ENCODE measurements around the gene ITPA.
"Not testable (repeated sequence)": the region's sequence is repeated elsewhere in the genome, so short reads cannot be mapped to it uniquely, and the experiment has no call there.

Gene ITPA

GRCh38 chr20:3173610-3174441 is 35.5 kb upstream of the ITPA start:
- DNase-seq = peak; percentile 87

DNA sequence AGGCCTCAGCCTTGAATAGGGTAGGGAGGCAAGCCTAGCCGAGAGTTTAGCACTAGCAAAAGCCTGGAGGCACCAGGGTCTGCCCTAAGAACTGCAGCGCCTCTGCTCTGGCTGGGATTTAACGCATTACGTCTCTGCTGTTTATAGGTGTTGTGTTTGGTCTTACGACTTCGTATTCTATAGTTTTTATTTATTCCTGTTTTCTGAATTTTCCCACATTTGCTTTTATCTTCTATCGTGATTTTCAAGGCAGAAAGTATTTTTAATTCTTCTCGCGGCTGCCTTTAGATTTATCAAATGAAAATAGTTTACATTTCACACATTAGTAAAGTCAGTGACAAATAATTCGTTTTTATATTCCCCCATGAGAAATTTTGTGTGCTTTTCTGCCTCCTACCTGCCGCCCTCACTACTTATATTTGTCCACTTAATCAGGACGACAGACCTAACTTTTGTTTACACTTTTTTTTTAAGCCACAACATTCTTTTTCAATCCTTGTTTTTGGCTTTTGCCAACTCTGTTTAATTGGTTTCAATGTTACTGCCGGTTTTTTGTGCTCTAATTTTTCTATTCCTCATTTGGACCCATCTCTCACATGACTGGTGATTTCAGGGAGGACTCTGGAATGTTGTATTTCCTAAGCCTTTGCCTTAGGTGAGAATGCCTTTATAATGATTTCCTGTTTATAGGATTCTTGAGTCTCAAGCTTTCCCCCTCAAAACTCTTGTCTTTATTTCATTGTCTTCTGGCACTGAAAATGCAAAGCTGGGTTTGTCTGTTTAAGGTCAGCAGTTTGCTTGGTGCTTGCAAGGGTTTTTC is 34.6 kb upstream of the ITPA start:
- DNase-seq = peak; percentile 52

DNA sequence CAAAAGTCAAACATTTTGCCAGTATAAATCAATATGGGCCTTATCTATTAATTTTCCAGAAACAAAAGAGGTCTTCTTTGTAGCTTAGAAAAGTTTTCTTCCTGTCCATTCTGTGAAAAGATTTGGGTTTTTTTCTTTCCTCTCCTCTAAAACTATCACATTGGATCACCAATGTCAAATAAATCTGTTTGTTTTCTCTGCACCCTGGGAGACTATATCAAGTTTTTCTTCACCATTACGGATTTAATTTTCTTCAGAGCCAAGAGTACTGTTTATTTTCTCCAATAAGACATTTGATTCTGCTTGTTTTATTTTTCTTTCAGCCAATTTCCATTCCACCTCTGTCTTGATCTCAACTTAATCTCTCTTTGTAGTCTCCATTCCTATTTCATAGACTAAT is 34.0 kb upstream of the ITPA start:
- no peak for DNase-seq

- no peak for DNase-seq
Observed at GRCh38 chr20:3177746-3178485, 31.4 kb upstream of the ITPA start.

DNA sequence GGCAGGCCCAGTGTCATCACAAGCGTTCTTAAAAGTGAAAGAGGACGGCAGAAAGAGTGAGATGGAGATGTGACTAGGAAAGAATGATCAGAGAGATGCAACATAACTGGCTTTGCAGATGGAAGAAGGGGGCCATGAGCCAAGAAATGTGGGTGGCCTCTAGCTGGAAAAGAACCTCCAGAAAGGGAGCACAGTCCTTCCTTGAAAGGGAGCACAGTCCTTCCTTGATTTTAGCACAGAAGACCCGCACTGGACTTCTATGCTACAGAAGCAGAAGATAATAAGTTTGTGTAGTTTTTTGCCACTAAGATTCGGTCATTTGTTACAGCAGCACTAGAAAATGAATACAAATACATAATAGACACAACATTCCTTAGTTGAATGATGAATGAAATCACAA is 29.0 kb upstream of the ITPA start:
- DNase-seq = no peak

DNA sequence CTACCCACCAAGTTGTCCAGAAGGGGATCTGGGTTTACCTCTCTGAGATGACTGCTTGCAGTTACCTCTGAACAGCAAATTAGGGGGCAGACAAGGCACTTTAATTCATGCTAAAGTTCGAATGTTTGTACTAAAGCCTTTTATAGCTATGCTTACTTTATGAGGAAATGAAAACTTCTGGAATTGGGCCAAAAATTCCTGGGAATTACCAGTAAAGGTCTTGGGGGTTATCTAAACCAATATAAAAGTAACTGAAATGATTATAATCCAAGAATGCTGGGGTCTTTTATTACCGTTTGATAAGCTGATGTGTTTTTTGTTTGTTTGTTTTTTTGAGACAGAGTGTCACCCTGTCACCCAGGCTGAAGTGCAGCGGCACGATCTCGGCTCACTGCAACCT is 28.0 kb upstream of the ITPA start:
- no peak for DNase-seq

DNA sequence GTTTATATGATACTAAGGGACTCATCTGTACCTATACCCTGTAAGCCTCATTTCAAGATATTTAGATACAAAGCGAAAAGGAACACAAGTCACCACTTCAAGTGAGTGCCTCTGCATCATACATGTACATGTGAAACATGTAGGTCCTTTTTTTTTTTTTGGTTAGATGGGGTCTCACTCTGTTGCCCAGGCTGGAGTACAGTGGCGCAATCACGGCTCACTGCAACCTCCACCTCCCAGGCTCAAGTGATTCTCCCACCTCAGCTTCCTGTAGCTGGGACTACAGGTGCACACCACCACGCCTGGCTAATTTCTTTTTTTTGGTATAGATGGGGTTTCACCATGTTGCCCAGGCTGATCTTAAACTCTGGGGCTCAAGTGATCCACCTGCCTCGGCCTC is 26.9 kb upstream of the ITPA start:
- not testable (repeated sequence) for DNase-seq

DNA sequence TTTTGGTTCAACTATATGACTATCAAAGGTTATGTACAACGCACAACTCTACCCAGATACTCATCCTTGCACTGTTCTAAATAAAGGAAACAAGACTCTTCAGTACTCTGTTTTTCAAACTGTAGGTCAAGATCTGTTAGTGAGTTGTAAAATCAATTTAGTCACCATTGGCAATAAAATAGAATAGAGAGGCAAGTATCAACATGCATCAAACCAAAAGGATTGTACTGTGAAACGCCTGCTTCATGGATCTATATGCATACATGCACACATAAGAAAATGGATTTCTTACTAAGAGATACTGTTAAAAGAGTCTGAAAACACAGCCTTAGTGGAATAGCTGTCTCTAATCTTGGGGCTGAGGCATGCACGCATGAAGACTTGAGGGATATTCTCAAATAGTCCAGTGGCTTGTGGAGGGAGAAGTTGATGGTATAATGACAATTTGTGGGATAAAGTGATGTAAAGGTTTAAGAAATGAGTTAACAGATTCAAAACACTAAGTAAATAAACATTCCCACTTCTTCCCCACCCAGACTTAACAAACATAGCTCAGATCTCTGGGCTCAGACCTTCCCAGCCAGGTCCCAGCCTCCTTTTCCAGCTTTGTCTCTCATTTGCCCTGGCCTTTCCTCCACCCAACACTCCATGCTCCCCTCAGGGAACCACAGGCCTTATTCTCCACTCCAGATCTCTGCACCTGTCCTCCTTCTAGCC is 25.2 kb upstream of the ITPA start:
- DNase-seq = no peak

GRCh38 chr20:3187861-3188260 is 21.4 kb upstream of the ITPA start:
- not testable (repeated sequence) for DNase-seq

GRCh38 chr20:3188823-3189413 is 20.4 kb upstream of the ITPA start:
- DNase-seq = peak; percentile 95

- DNase-seq = peak; percentile 49
Observed at GRCh38 chr20:3189561-3190131, 19.7 kb upstream of the ITPA start.

DNA sequence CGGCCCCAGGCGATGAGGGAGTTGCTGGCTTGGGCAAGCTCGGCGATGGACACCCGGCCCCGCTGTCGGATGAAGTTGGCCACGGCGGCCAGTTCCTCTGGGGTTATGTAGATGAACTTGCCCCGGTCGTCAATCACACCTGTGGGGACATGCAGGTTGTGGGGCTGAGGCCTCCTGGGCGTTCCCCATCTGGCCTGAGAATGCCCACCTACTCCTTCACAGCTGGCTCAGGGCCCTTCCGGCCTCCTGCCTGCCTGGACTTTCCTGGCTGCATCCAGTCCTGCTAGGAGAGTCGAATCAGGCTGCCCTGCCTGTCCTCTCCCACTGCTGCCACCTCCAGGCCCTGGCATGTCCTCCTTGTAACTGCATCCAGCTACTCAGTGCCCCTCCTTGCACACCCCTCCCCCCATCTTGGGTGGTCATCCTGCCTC is 18.6 kb upstream of the ITPA start:
- DNase-seq = no peak

GRCh38 chr20:3192226-3193015 is 16.9 kb upstream of the ITPA start:
- DNase-seq = no peak

- no peak for DNase-seq
Observed at GRCh38 chr20:3193806-3194616, 15.3 kb upstream of the ITPA start.

GRCh38 chr20:3194617-3195280 is 14.5 kb upstream of the ITPA start:
- peak; percentile 34 for DNase-seq

GRCh38 chr20:3195590-3196237 is 13.6 kb upstream of the ITPA start:
- no peak for DNase-seq

GRCh38 chr20:3199206-3199605 is 10.1 kb upstream of the ITPA start:
- no peak for DNase-seq

- DNase-seq = no peak
Observed at GRCh38 chr20:3199976-3200755, 9.1 kb upstream of the ITPA start.

Measured in NCI-H2171 treated with DMSO at 0.1 percent for 48 hours (cell line).